Suppressor macrophage treated with lipopolysaccharide for 4 hours (primary cell): ENCODE measurements around the gene KIAA1671.
"Not testable (repeated sequence)": the region's sequence is repeated elsewhere in the genome, so short reads cannot be mapped to it uniquely, and the experiment has no call there.

Experiments used
- DNase-seq: peaks from one replicate; pipeline ENCODE4 v3.0.0-alpha.2; 2020

KIAA1671 gene

DNA sequence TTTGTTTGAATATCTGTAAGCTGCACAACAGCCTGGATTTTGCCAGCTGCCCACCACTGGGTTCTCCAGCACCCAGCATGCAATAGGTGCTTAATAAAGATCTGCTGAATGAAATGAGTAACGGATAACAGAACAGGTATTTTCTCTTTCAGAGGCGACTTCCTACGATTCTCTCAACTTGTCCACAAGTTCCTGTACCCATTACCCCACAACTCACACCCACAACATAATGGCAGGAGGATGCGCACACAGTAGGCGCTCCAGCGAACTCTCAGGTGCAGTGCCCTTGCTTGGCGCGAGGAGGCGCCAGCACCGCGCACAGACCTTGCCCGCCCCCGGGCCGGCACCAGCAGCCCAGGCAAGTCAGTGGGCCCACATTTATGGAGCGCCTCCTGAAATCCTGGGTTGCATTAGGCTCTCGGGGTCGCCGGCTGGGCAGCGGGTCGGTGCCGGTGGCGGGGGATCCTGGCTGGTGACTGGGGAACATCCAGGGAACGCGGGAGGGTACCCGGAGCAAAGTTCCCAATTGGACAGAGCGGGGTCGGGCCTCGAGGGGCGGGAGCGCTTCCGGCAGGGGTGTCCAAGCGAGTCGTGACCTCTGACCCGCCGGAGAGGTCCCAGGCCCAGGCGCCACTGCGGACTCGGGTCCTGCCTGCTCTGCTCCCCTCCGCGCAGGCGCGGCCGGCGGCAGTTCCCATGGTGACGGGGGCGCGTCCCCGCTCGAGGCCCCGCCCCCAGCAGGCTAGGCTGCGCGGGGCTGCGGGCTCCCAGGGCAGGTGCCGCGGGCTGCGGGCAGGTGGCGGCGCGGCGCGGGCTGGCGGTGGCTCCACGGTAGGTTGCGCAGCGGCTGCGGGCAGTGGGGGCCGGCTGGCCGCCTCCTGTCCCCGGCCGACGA is at the start of gene KIAA1671:
TSS of gene KIAA1671 (plus strand) at position 775 of the 895 bp plus-strand sequence. CDS start 75,284 bp downstream, outside the sequence.
- peak; percentile 87 for DNase-seq

- no peak for DNase-seq
Measured at GRCh38 chr22:24905909-24906308, 46.6 kb upstream of the KIAA1671 start.

DNA sequence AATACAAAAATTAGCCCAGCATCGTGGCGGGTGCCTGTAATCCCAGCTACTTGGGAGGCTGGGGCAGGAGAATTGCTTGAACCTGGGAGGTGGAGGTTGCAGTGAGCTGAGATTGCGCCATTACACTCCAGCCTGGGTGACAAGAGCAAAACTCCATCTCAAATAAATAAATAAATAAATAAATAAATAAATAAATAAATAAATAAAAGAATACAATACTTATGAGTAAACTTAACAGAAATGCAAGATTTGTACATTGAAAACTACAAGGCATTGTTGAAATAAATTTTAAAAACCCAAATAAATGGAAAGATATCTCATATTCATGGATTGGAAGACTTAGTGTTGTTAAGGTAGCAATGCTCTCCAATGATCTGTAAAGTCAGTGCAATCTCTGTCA is 45.4 kb upstream of the KIAA1671 start:
- DNase-seq = not testable (repeated sequence)

DNA sequence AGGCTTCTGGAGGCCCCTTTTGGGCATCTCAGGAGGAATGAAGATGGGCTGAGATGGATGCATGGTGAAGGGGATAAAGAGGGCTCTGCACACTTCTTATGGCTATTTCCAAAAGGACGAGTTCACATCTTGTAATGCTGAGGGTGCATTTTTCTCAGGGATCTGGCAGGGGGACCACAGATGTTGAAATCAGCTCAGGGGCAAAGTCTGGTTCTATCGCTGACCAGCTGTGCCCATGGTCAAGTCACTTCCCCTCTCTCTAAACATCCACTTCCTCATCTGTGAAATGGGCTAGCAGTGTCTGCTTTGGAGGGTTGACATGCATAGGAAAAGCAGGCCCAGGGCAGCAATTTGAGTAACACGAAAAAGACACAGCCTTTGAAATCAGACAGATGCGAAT is 32.5 kb upstream of the KIAA1671 start:
- DNase-seq = no peak

- DNase-seq = no peak
Measured at GRCh38 chr22:24925586-24926427, 26.7 kb upstream of the KIAA1671 start.

- no peak for DNase-seq
Measured at GRCh38 chr22:24926428-24926725, 26.1 kb upstream of the KIAA1671 start.

- peak; percentile 51 for DNase-seq
Measured at GRCh38 chr22:24926849-24927579, 25.5 kb upstream of the KIAA1671 start.

DNA sequence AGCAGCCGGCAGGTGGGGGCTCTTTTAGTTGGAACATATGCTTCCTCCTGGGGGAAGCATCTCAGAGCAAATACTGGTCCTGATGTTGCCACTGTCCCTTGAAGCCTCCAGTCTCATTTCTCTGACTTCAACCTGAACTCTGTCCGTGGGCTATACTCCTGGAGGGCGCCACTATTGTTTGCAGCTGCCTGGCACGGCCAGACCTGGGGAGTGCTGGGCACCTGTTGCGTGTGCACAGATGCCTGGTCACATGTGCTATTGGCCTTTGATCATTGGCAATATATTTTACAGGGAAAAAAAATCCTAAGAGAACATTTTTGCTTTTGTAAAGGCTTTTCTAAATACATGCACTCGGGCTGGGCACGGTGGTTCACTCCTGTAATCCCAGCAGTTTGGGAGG is 24.2 kb upstream of the KIAA1671 start:
- DNase-seq = no peak

DNA sequence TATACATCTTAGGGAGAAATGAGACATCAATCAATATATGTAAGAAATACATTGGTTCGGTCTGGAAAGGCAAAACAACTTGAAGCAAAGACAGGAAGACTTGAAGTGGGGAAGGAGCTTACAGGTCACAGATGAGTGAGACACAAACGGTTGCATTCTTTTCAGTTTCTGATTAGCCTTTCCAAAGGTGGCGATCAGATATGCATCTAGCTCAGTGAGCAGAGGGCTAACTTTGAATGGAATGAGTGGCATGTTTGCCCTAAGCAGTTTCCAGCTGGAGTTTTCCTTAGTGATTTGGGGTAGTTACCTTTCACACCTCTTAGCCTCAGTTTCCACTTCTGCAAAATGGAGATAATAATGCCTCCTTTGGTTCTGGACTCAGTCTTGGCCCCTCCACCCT is 21.8 kb upstream of the KIAA1671 start:
- no peak for DNase-seq

GRCh38 chr22:24935771-24936483 is 16.6 kb upstream of the KIAA1671 start:
- no peak for DNase-seq

DNA sequence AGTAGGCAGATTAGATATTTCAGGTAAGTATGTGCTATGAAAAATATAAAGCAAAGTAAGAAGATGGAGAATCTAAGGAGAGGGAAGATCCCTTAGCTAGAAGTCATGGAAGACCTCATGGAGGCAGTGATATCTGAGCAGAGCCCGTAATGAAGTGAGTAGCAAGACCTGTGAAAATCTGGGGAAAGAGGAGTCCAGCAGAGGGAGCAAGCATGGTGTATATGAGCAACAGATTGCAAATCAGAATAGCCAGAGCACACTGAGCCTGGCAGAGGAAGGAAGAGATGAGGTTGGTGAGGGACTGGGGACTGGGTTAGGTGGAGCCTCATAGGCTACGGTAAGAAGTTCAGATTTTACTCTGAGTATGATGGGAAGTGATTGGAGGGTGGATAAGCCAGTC is 15.4 kb upstream of the KIAA1671 start:
- DNase-seq = no peak

GRCh38 chr22:24938741-24939341 is 13.7 kb upstream of the KIAA1671 start:
- peak; percentile 51 for DNase-seq

DNA sequence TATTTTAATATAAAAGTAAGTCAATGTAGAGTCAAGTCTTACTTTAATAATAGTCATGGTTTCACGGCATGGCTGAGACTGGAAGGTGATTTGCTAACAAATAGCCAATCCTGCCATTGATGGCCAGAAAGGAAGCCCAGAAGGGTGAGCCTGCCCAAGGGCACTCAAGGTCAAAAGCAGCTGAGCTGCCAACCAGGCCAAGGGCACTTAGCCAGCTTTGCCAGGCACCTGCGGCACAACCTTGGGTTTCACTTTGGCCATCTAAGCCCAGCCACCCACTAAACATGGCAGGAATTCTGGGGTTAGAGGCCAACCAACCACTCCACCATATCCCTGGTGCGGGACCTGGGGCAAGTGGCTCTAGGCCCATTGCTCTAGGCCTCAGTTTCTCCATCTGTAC is 10.2 kb upstream of the KIAA1671 start:
- DNase-seq = no peak

DNA sequence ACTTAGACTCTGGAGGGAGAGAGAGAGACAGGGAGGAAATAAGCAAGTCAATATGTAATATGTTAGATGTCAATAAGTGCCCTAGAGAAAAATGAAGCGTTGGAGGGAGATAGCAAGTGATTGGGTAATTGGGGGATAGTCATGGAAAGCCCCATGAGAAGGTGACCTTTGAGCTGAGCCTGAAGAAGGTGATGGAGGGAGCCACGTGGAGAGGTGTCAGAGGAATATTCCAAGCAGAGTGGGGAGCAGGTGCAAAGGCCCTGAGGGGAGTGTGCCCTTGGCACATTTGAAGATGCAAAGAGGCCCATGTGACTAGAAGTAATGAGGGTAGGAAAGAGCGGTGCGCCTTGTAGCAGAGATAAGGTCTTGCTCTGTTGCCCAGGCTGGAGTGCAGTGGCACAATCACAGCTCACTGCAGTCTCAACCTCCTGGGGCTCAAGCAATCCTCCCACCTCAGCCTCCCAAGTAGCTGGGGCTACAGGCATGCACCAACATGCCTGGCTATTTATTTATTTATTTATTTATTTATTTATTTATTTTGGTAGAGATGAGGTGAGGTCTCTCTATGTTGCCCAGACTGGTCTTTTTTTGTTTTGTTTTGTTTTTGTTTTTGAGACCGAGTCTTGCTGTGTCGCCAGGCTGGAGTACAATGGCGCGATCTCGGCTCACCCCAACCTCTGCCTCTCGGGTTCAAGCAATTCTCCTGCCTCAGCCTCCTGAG is 8.1 kb upstream of the KIAA1671 start:
- no peak for DNase-seq

- DNase-seq = no peak
Measured at GRCh38 chr22:24945430-24945829, 7.1 kb upstream of the KIAA1671 start.

DNA sequence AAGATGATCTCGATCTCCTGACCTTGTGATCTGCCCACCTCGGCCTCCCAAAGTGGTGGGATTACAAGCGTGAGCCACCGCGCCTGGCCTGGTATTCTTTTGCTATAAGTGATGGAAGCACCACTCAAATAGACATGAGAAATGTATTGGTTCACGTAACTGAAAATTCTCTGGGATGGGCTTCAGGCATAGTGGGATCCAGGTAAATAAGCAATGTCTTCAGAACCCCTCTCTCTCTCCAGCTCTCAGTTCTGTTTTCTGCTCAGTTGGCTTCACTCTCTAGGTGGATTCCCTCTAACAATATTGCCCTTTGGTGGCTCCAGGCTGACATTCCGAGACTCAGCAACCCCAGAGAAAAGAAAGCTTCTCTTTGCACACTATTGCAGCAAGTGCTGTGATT is 5.1 kb upstream of the KIAA1671 start:
- no peak for DNase-seq

- no peak for DNase-seq
Measured at GRCh38 chr22:24947881-24948280, 4.6 kb upstream of the KIAA1671 start.

DNA sequence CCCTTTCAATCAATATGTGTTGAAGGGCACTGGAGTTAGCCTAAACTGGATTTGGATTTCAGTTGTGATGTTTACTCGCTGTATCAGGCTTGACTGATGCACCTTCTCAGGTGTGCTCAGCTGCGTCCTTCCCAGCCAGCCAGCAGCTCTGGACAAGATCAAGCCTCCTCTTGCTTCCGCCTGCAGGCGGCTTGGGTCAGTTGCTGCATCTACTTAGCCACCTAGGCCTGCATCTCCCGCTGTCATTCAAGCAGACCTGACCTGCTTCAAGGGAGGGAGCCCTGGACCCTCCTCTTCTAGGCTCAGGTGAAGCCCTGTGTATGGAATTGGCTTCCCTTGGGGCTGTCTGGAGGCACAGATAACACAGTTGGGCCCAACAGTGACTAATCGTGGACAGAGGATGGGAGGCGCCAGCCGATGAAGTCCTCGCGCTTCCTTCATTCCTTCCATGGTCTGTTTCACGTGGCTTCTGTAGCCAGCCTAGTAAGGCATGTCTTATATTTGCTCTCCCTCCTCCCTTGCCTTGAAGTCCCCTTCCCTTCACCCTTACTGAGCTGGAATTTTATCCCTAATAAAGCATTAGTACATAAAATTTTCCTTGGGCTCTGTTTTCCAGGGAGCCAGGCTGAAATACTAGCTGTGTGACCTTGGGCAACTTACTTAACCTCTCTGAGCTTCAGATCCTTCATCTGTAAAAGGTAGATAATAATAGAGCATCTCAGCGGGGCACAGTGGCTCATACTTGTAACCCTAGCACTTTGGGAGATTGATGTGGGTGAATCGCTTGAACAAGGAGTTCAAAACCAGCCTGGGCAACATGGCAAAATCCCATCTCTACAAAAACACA is 3.9 kb upstream of the KIAA1671 start:
- DNase-seq = no peak

DNA sequence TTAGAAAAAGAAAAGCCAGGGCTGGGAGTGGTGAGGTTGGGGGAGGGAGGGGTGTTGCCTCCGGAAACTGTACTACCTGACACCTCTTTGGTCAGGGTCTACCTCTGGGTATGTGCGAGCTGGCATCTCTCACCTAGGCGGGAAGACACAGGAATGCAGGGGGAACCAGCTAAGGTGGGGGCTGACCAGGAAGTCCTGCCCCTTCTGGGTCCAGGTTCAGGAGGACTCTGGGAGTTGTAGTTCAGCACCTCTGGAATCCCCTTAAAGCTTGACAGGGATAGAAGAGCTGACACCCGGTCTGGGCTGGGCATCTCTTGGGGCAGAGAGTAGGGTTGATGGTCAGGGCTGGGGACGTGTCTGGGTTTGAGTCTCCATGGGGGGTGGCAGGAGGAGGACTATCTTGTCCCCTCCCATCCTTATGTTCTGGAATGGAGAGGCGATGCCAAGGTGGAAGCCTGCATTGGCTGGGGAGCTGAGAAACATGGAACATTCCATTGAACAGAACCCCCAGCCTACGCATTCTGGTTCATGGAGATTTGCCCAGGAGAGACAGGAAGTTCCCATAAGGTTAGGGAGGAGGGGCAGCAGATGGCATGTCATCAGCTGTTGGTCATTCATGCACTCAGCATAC is 2.1 kb upstream of the KIAA1671 start:
- no peak for DNase-seq

GRCh38 chr22:24952837-24953383 is 394 bp downstream of the KIAA1671 start:
- DNase-seq = peak; percentile 12
